HG02588 (cell line): ENCODE measurements around the gene SSTR3.

Experiments used
- ATAC-seq: cut with Tn5 transposase; IDR thresholded peaks from one replicate; pipeline ENCODE4 v1.9.1; 2021; ENCODE audit warnings: mild to moderate bottlenecking, moderate library complexity; ENCODE audit not compliant: unreplicated experiment

The SSTR3 gene

DNA sequence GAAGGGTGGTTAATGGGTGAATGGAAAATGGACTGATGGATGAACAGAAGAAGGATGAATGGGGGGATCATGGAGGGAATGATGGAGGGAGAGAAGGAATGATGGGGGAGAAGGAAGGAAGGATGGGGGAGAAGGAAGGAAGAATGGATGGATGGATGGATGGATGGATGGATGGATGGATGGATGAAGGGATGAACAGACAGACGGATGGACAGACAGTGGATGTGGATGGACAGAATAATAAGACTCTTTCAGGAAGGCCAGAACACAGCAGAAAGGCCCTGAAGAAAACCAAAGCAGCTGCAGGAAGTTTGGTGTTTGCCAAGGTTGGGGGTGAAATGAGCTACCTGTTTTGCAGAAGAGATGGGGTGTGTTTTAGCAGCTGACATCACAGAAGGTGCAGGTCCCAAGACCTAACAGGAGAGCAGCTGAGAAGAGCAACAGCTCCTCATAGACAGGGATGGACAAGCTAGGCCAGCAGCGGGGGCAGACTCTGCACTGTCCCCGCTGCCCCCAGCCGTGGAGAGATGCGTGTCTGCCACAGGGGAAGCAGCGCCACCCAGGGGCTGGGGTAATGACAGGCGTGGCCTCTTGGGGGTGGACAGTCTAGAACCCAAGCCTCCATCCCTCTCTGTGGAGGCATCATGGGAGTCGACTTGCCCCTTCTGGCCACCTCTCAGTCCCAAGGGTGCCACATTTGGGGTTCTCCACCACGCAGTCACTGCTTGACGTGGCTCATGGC is 42.2 kb downstream of the SSTR3 start:
- ATAC-seq = no peak

DNA sequence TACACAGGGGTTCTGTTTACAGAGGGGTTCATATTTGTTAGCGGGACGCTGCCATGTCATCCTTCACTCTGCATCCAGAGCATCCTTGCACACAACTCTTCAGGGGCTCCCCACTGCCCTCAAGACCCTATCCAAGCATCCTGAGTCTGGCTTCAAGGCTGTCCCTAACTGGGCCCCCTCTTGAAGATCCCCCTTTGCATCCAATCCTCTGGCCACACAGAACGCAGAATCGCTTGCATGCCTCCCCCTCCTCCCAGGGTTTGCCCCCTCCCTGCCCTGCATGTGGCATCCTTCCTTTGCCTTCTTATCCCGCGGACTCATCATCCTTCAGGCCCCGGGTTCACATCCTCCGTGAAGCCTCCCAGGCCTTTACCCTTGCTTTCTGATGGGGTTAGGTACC is 42.9 kb downstream of the SSTR3 start:
- no peak for ATAC-seq

DNA sequence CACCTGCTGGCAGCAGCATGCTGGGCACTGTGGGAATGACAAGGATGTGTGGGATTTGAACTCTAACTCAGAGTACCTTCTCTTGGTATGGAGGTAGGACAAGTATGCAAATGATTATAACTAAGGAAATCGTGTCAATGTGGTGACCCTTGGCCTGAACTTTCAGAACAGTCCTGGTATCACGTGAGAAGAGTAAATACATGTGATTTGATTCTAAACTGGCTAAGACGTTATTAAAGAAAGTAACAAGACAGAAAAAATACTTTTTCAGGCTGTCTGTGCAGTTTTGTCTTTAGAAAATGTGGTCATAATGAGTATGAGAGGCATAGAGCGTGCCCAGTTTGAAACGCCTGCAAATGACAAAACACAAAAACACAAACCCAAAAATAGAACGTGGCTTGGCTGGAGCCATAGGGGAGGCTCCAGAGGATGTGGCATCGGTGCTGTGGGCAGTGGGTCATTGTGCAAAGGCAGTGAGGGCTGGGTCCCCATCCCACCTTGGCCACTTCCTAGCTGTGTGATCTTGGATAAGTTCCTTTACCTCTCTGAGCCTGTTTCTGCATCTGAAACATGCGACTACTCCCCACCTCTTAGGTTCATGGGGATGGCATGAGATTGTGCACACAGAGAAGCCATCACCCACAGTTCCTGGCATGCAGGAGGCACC is 44.2 kb downstream of the SSTR3 start:
- no peak for ATAC-seq

DNA sequence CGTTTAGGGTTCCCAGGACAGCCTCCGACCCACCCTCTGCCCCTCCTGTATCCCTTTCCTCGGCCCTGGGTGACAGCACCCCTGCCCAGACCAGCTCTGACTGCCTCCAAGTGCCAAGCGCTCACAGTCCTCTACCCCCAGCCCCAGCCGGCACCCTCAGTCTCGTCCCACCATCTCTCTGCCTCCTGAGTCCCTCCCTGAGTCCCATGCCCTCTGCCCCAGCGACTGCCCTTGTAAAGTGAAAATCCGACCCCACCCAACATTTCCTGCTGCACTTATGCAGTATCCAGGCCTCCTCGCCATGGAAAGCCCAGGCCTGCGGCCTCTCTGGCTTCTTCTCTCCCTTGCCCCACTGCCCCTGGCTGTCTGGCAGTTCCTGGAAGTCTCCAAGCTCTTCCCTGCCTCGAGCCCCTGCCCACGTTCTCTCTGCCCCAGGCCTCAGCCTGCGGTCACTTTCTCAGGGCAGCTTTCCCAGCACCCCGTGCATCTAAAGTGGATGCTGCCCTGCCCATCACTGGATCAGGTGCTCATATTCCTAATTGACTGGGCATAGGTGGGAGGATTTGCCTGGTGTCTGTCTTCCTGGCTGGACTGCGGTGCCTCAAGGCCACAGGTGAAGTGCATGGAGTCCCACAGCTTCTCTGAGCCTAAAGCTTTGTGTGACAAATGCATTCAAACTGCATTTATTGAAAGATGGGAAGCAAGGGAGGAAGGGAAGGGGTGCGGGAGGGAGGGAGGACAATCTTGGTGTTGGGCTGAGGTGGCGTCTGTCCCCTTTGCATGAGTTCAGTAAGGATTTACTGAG is 44.9 kb downstream of the SSTR3 start:
- ATAC-seq = no peak

DNA sequence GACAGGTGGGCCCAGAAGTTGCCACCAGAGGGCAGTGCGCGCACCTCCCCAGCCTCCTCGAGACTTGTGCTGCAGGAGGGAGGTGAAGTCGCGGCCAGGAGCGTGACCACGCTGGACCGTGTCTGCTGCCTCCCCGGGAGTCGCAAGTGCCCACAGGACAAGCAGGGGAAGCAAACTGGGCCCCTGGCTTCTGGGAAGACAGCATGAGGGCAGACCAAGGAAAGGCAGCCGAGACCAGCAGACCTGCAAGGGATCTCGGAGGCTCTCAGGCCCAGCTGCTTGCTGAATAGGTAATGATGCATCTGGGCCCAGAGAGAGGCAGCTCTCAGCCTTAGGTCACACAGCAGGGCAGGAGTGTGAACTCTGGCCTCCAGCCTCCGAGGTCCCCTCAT is 45.6 kb downstream of the SSTR3 start:
- ATAC-seq = no peak

DNA sequence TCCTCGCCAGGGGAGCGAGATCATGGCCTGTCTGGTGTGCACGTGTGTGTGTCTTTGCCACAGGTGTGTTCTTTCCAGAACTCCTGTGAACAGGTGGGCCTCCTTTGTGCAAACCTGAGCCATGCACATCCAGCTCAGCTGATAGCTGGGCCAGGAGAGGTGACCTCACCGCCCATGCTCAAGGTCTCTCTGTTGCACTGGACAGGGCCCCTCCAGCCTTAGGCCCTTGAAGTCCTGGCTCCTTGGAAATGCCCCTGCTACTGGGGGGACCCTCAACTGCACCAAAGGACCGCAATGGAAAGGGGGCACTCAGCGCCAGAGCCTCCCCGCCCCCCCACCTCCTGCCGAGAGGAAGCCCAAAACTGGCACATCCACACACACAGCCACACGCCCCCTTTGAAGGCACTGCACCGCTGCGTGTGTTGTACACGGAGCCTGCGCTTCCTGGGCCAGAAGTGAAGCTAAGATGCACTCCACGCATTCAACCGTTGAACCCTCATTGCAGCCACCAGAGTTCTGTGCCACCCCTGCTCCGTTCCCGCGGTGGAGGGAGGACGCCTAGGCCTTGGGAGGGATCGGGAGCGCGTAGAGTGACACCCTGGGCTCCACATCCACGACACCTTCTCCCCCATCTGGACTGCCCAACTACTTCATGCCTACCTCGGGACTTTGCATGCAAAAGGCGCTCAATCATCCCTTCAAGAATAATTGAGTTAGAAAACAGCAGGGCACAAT is 46.2 kb downstream of the SSTR3 start:
- ATAC-seq = no peak

DNA sequence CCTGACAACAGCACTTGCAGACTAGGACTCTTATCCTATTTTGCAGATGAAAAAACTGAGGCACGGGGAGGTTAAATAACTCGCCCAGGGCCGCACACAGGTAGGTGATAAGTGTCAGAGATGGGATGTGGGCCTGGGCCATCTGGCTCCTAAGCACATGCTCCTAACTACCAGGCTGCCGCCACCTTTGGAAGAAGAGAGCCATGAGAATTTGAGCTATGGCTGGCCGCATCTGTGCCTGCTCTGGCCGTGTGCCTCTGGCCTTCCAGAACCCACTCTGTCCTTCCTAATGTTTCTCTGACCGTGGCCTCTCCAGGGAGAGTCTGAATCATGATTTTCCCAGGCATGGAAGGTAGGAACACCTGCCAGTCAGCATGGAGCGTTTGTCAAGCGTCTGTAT is 47.2 kb downstream of the SSTR3 start:
- ATAC-seq = no peak

DNA sequence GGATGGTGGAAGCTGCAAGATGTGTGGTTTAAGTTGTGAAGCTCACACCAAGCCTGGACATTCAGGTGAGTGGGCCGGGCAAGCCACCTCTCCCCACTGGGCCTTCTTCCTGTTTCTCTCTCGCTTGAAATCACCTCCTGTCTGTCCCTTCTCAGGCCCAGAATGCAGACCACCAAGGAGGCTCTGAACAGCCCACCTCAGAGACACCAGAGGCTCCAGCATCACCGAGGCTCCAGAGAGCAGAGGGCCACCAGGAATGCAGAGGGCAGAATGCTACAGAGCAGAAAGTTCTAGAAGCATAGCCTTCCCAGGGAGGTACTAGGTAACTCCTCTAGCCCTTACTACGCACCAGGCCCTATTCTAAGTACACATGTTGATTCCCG is 47.8 kb downstream of the SSTR3 start:
- ATAC-seq = no peak

DNA sequence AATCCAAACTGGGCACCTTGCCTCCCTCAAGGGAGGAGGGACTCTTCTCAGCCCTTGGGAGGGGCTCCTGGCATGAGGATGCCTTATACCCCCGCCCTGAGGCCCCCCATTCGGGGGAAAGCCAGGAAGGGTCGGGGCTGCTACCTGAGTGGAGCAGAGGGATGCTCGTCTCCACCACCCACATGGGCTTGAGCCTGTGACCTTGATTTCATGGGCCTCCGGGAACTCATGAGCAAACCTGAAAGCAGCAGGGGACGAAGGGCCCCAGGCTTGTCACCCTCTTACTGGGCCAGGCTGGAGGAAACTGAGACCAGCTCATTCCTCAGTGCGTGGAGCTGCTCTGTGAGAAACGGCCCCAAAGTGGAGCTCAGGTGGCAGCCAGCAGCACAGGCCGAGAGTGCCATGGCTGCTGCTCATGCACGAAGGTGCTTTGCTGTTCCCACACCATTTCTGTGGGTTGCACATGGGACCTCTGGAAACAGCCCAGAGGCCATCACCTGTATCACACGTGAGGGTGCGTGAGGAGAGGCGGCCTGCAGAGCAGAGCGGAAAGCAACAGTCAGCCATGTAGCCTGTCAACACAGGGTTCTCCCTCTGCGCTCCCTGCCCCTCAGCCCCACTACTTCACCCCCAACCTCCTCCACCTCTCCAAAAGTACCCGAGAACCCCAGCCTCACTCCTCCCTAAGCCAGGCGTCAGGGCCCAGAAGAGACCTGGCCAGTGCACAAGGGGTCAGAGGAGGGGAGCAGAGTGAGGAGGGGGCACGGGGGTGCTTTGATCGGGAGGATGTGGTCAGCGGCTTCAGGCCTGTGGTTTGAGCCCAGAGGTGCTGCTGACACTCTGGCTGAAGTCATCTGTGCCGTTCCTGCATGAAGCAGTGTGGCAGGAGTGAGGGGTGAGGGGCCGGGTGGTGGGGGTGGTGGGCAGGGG is 48.4 kb downstream of the SSTR3 start:
- ATAC-seq = peak; percentile 33

DNA sequence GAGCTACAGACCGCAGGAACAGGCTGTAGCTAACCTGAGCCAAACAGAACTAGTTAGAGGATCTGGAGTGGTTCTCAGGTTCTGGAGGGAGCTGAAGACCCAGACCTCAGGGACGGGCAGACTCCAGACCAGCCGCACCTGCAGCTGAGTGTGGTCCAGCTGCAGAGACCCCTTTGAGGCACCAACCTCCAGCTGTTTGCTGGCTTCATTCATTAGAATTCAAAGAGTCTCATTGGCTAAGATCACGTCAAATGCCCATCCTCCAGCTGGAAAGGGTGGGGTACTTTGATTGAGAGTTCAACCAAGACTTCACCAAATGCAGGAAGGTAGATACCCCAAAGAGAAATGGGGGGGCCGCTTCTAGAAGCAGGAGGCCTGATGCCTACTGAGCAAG is 49.2 kb downstream of the SSTR3 start:
- no peak for ATAC-seq

DNA sequence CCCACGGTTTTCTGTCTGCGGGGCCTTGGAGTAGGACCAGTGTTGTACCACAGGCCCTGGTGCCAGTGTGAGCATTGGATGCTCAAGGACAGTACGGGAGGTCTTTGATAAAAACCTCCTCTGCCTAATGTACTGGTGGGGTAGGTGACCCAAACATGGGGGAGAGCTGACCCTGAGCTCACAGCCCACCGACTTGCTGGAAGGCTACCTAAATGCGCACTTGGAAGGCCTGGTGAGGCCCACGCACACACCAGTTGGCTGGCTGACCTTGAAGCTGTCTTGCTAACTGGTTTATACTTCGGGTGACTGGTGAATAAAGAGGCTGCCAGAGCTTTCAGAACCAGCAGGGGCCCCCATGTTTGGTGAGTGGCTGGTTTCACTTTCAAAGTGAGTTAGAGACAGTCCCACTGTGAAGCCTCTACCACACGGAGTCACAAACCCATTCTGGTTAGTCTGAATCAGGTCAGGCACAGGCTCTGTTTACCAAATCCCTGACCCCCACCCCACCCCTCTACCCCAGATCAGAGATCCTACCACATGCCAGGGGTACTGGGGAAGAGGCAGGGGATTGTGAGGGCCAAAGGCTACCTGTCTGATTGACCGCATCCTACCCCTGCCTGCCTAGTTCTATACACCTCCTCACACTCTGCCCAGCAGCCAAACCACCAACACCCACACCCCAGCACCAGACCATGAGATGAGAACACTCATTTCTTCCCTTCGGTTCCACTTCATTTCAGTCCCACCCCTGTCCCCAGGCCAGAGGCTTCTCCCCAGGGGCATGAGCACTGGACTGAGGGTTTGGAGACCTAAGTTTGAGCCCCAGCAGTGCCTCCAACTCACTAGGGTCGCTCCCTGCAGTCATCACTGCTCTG is 49.8 kb downstream of the SSTR3 start:
- ATAC-seq = peak; percentile 41

DNA sequence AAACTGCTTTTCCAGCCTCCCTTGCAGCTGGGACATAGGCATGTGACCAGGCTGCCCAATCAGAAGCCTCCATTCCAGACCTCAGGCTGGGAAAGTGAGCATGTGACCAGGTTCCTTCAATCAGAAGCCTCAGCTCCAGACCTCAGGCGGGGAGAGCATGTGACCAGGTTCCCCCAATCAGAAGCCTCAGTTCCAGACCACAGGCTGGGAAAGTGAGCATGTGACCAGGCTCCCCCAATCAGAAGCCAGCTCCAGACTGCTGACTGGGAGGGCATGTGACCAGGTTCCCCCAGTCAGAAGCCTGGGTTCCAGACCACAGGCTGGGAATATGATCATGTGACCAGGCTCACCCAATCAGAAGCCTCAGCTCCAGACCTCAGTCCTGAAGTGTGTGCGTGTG is 50.8 kb downstream of the SSTR3 start:
- no peak for ATAC-seq

DNA sequence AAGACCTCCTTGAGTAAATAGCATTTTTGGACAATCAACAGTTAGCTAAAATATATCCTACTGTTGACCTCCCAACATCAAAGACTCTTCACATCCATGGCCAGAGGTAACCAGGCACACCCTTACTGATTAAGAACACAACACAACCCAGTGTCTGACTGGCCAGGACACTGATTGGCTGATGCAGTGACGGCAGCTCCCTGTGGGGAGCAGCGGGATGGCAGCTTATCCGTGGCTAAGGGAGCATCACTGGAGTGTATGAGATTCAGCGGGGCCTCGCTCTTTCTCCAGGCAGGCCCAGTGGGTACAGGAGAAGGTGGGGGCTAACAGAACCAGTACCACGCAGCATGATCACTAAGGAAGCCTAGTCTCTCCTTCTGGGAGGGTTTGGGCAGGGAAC is 52.2 kb downstream of the SSTR3 start:
- ATAC-seq = no peak

DNA sequence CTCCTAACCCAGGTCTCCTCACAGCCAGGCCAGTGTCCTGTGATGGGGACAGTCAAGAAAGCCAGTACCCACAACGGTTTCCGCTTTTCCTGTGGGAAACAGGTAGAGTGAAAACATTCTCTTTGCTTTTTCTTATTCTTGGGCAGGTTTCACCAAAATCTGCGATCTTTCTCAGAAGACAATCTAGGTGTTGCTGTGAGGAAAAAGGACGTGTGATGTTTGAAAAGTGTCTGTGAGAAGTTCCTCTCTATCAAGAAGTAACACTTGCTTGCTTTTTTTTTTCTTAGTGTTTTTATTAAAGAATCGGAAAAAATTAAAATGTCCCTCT is 53.4 kb downstream of the SSTR3 start:
- no peak for ATAC-seq

DNA sequence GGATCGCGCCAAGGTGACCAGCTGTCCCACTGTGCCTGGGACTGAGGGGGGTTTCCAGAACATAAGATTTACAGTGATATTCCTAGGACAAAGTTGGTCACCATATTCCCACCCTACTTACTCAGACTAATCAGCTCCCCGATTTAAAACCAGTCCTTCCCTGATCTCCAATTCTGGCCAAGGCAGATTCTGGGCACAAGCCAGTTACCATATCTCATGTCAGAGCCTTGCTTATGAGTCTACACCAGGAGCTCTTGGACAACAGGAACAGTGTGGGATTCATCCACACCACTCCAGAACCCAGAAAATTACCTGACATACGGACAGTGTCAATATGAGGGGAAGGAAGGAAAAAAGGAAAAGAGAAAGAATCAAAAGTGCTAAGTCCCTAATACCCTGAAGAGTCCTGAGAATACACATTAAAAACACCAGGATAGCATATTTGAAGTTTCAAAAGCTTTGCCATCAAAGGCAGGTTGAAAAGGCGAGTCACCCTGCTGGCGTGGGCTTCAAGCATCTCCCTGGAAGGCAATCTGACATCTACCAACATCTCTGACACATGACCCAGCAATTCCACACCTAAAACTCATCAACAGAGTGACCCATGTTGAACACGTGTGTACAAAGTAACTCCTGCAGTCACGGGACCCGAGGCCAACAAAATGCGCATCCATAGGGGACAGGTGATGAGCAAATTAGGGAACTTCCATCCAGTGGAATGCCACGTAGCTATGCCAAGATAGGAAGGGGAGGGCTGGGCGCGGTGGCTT is 54.6 kb downstream of the SSTR3 start:
- no peak for ATAC-seq

DNA sequence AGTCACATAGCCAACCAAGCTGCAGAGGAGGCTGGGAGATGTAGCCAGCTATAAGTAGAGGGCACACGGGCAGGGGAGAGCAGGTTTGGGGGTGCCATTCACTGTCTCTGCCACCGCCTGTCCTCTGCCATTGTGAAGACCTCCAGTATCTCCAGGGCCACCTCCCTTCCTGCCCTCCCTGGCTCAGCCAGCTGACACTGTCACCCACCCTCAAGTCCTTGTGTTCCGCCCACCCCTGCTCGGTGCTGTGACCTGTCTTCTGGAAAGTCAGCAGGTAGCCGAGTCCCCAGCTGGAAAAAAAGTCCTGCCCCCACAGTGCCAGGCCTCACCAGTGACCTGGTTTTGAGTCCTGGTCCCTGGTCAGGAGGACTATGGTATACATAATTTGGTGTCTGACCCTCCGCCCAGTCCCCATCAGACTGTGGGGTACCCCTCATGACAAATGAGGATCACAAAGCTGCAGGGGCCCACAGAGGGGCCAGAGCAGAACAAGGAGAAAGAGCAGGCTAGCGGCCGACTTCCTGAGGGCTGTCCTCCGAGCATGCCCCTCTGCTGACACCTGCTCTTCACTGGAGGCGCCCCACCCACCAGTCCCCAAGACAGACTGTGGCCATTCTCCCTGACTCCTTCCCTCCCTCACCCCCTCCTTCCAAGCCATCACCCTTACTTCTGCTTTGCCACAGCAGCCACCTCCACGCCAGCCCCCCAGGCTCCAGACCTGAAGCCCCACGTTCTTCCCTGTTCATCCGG is 55.4 kb downstream of the SSTR3 start:
- no peak for ATAC-seq

DNA sequence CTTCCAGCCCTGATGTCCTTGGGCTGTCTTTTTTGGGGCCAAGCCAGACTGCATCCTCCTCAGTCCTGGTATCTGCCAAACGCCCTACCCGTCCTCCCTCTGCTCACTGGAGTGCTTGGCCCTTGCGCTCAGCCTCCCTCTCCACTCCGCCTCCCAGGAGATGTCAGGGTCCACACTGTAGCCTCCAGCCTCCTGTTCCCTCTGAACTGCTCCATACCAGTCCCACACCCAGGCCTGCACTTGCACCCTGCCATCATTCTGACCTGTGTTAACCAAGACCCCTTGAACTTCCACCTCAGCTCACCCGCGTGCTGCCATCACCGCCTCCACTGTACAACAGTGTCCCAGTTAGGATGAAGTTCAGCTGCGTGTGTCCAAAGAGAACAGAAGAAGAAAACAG is 56.3 kb downstream of the SSTR3 start:
- ATAC-seq = no peak
